SK-N-SH treated with all-trans-retinoic acid at 6 μM for 48 hours (cell line): ENCODE measurements around the gene IL17RC.

ENCODE experiments used
- ARNTL ChIP-seq: fragments of 450-650 bp; formaldehyde crosslinking; IDR thresholded peaks from 2 replicates; pipeline ENCODE4 v1.5.0; 2020; ENCODE audit warnings: low read depth, mild to moderate bottlenecking, moderate library complexity, borderline replicate concordance
- CREB5 ChIP-seq: fragments of 250-450 bp; sonication (Bioruptor Pico); IDR thresholded peaks from 2 replicates; pipeline ENCODE4 v1.5.1; 2020; ENCODE audit warnings: low read depth, mild to moderate bottlenecking, moderate library complexity
- CSDC2 ChIP-seq: fragments of 250-450 bp; sonication (Bioruptor Pico); IDR thresholded peaks from 2 replicates; pipeline ENCODE4 v1.5.0; 2020; ENCODE audit warnings: mild to moderate bottlenecking, moderate library complexity
- GLIS3 ChIP-seq: fragments of 250-450 bp; sonication (Bioruptor Pico); IDR thresholded peaks from 2 replicates; pipeline ENCODE4 v1.5.0; 2020; ENCODE audit warnings: mild to moderate bottlenecking, moderate library complexity
- ISL1 ChIP-seq: fragments of 250-450 bp; sonication (Bioruptor Pico); IDR thresholded peaks from 2 replicates; pipeline ENCODE4 v2.1.2; 2022; ENCODE audit warnings: mild to moderate bottlenecking, moderate library complexity
- OSR1 ChIP-seq: fragments of 250-450 bp; sonication (Bioruptor Pico); IDR thresholded peaks from 2 replicates; pipeline ENCODE4 v1.8.0; 2022; ENCODE audit warnings: moderate library complexity, mild to moderate bottlenecking, inconsistent platforms
- RARB ChIP-seq: fragments of 250-450 bp; sonication (Bioruptor Pico); IDR thresholded peaks from 2 replicates; pipeline ENCODE4 v1.8.0; 2021; ENCODE audit warnings: mild to moderate bottlenecking, moderate library complexity
- TOX ChIP-seq: fragments of 250-450 bp; sonication (Bioruptor Pico); IDR thresholded peaks from 2 replicates; pipeline ENCODE4 v1.8.0; 2021; ENCODE audit warnings: mild to moderate bottlenecking, moderate library complexity, borderline replicate concordance
- ZC3H10 ChIP-seq: fragments of 250-450 bp; sonication (Bioruptor Pico); IDR thresholded peaks from 2 replicates; pipeline ENCODE4 v1.5.1; 2021; ENCODE audit warnings: mild to moderate bottlenecking, moderate library complexity
- ZFP30 ChIP-seq: fragments of 450-650 bp; formaldehyde crosslinking; IDR thresholded peaks from 2 replicates; pipeline ENCODE4 v1.5.0; 2022; ENCODE audit warnings: mild to moderate bottlenecking, moderate library complexity
- ZNF8 ChIP-seq: fragments of 450-650 bp; formaldehyde crosslinking; IDR thresholded peaks from 2 replicates; pipeline ENCODE4 v1.5.0; 2020; ENCODE audit warnings: mild to moderate bottlenecking, moderate library complexity
- TF ChIP-seq, protein P1 (sequence below): fragments of 250-450 bp; sonication (Bioruptor Pico); IDR thresholded peaks from 2 replicates; pipeline ENCODE4 v1.8.0; 2020; ENCODE audit warnings: mild to moderate bottlenecking, moderate library complexity, borderline replicate concordance

DNA sequence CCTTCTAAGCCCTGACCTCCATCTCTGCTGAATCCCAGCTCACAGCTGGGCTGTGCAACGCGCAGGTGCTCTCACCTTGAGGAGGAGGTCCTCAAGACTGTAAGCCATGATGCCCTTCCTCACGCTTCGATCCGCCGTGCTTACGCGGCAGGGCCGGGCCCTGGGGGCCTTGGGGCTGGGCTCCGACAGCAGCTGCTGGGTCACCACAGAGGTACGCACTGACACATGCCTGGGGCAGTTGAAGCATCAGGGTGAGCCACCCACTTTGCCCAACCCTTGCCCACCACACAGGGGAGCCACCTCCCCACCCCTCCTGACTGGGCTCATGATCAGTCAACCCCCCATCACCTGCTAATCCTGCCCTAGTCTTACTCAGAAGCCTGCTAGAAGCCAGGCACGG, 39.9 kb upstream of the IL17RC start:
- no peak for TF ChIP-seq TOX
- no peak for TF ChIP-seq ZFP30 (CRISPR knock-in tag)
- TF ChIP-seq ZC3H10 (CRISPR knock-in tag) = no peak
- TF ChIP-seq ZNF8 (CRISPR knock-in tag) = no peak
- TF ChIP-seq GLIS3 (CRISPR knock-in tag) = no peak
- TF ChIP-seq CSDC2 (CRISPR knock-in tag) = no peak
- TF ChIP-seq CREB5 (CRISPR knock-in tag) = no peak
- TF ChIP-seq, protein P1, sequence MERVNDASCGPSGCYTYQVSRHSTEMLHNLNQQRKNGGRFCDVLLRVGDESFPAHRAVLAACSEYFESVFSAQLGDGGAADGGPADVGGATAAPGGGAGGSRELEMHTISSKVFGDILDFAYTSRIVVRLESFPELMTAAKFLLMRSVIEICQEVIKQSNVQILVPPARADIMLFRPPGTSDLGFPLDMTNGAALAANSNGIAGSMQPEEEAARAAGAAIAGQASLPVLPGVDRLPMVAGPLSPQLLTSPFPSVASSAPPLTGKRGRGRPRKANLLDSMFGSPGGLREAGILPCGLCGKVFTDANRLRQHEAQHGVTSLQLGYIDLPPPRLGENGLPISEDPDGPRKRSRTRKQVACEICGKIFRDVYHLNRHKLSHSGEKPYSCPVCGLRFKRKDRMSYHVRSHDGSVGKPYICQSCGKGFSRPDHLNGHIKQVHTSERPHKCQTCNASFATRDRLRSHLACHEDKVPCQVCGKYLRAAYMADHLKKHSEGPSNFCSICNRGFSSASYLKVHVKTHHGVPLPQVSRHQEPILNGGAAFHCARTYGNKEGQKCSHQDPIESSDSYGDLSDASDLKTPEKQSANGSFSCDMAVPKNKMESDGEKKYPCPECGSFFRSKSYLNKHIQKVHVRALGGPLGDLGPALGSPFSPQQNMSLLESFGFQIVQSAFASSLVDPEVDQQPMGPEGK = no peak
- no peak for TF ChIP-seq OSR1 (CRISPR knock-in tag)
- no peak for TF ChIP-seq ARNTL (CRISPR knock-in tag)
- TF ChIP-seq ISL1 (CRISPR knock-in tag) = no peak
- TF ChIP-seq RARB (CRISPR knock-in tag) = no peak
